ENCODE measurements around the gene OXER1.

DNA sequence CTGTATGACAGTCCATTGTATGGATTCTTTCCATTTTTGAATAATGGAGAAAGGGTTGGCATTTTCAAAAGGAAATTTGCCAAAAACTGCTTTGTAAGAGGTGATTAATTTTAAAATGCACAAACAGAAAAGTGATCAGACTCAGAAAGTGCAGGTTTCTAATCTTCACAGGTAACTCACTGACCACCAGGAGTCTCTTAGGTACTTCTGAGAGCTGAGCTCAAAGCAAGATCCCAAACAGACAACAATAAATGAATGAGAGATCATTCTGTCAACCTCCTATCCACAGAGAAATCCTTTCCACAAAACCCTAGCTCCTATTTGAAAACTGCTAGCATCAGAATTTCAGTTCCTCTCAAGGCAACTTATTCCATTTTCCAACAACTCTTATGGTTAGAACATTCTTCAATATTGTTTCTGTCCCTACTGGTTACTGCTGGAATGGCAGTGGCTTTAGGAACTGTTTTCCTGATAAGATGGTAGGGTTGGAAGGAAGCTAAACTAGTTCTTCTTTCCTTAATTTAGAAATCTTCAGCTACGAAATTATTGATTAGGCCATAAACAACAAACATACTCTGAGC is 49.1 kb upstream of the OXER1 start:
- no peak for TF ChIP-seq POLR2AphosphoS5 (IDR thresholded peaks at IDR 0.05; ENCODE audit: borderline replicate concordance, low read depth, low read length)
- no peak for TF ChIP-seq EZH2 (IDR thresholded peaks at IDR 0.05)

All from SK-N-MC (cell line).